AG04449 (cell line): ENCODE results near the gene PIEZO2.

Experiments
- CTCF ChIA-PET: fragments of 350-600 bp; formaldehyde crosslinking; extraction: SDS; loops from one replicate; lab custom pipeline; 2021; ENCODE audit warnings: antibody characterized with exemption; lab: Yijun Ruan, JAX
- POLR2A ChIA-PET: fragments of 400-600, 350-600 bp; formaldehyde crosslinking; extraction: SDS; loops from one replicate; lab custom pipeline; 2020; ENCODE audit warnings: antibody characterized with exemption, inconsistent platforms; lab: Yijun Ruan, JAX
- DNase-seq: peaks from one replicate; pipeline ENCODE4 v3.0.0-alpha.2; 2010; ENCODE audit warnings: low read depth, low spot score
- H3K4me3 ChIP-seq: 2 replicates; pipeline ENCODE4 v1.5.1; 2011; ENCODE audit warnings: low read depth, mild to moderate bottlenecking, control low read depth, low read length
- TF ChIP-seq, protein P1 (sequence below): IDR thresholded peaks from one replicate; pipeline ENCODE4 v1.5.1; 2011; ENCODE audit warnings: mild to moderate bottlenecking, moderate library complexity, low read length, control low read depth, inconsistent platforms; ENCODE audit not compliant: insufficient read depth; ENCODE audit errors: missing control alignments

Gene PIEZO2

DNA sequence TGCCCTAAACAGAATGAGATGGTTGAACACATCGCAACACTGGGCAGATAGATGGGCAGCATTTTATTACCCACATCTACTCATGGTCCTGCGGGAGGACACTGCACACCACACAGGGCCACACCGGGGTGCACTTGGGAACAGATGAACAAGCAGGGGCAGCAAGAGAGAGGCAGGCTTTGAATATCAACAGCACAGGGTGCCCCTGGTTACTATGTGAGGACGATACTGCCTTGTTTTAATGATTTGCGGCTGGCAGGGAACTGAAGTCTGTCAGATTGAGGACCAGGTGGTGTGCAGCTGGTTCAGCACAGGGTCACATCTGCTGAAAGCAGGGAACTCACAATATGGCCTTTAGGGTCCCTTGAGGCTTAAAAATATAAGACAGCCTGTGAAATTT lies 195.7 kb downstream of the PIEZO2 start:
- TF ChIP-seq, protein P1, sequence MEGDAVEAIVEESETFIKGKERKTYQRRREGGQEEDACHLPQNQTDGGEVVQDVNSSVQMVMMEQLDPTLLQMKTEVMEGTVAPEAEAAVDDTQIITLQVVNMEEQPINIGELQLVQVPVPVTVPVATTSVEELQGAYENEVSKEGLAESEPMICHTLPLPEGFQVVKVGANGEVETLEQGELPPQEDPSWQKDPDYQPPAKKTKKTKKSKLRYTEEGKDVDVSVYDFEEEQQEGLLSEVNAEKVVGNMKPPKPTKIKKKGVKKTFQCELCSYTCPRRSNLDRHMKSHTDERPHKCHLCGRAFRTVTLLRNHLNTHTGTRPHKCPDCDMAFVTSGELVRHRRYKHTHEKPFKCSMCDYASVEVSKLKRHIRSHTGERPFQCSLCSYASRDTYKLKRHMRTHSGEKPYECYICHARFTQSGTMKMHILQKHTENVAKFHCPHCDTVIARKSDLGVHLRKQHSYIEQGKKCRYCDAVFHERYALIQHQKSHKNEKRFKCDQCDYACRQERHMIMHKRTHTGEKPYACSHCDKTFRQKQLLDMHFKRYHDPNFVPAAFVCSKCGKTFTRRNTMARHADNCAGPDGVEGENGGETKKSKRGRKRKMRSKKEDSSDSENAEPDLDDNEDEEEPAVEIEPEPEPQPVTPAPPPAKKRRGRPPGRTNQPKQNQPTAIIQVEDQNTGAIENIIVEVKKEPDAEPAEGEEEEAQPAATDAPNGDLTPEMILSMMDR: no peak
- ChIA-PET POLR2A (no interaction called here), CTCF (no interaction called here)
- H3K4me3 ChIP-seq: no peak overlapping the region
- no peak for DNase-seq

DNA sequence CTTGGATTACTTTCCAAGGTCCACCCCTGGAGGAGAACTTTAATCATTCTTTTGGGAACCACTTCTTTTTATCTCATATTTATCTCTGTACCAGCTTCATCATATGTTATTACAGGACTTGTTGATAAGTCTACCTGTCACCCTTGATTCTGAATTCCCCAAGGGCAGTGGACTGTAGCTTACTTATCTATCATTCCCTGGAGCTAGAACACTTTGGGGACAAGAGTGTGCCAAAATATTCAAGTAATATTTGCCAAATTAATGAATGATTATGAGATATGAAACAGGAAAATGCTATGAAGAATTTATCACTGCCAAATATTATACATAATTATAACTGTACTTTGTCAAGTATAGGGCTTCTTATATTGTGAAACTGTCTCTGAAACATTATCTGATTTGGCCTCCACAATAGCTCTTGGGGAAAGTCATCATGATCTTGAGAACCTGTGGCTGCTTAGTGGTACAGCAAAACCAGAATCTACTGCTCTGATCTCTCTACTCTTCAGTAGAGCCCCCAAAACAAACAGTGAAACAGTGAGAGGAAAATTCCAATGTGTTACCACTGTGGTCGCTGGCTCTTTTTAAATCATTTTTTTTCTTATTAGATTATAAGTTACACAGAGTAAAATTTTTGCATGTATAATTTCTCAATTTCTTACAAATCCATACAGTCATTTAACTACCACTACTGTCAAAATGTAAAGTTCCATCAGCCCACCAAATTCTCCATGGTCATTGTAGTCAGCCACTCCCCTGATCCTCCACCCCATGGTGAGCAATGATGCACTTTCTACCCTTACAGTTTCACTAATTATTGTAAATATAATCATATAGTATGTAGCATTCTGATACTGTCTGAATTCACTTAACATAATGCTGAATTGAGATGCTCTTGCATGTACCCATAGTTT lies 197.5 kb downstream of the PIEZO2 start:
- DNase-seq: no peak
- CTCF ChIA-PET: no interaction called here
- no peak overlapping the region for H3K4me3 ChIP-seq
- TF ChIP-seq, protein P1: no peak
- POLR2A ChIA-PET: no interaction called here

DNA sequence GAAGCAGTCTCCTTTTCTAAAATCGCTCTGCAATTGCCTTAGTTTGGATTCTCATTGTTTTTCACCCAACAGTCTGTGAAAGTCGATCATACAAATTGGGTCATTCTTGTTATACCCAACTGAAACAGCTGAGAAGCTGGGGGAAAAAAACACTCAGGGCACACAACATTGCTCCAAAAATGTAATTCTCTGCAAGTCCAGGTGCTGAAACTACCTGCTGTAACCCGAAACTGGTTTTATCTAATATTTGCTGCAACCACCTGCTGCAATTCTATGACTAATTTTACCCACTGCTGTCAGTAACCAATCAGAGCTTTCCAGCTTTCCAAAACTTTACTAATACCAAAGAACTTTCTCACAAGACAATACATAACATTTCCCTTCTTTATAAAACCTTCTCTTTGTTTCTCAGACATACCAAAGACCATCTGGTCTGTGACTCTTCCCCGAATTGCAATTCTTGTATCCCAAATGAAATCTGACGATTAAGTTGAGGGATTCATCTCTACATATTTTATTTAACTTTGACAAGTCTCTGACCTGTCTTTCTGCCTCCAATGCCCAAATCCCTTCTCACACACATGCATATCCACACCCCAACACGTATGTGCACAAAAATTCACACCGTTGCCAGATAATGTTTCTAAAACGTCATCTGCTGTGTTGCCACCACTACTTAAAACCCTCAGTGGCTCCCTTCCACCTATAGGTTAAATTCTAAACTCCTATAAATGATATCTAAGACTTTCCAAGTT lies 198.3 kb downstream of the PIEZO2 start:
- ChIA-PET CTCF (no interaction called here), POLR2A (no interaction called here)
- no peak overlapping the region for H3K4me3 ChIP-seq
- DNase-seq: no peak
- TF ChIP-seq, protein P1: no peak

DNA sequence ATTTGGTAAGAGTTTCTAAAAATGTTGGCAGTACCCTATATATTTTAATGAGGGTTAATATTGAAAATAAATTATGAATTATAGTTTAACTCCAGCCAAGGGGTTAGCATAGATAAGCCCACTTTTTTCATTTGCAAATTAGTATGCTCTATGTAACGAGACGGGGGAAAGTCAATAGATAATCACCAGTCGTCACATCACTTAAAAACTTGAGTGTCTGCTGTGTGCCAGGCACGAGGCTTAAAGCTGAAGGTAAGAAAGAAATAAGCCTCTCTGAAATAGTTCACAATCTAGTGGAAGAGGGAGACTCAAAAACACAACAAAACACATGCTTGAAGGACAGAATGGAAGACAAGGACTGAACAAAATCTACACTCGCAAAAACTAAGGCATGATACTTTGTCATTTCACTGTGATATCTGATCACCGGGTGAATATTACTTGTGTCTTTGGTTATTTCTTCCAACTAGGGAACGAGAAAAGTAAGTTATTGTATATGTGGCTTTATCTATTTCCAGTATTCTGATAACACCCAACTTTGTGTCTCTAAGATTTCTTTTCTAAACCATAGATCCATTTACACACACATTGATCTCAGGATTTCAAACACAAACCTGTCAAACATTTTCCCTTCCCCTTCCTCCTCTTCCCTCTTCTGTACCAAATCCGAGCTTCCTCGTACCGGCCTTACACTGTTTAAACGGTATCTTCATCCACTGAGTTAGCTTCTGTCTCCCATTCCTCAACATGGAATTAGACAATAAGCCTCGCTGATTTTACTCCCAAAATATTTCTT lies 199.1 kb downstream of the PIEZO2 start:
- POLR2A ChIA-PET: no interaction called here
- no peak for DNase-seq
- no peak overlapping the region for H3K4me3 ChIP-seq
- TF ChIP-seq, protein P1: no peak
- CTCF ChIA-PET: no interaction called here

DNA sequence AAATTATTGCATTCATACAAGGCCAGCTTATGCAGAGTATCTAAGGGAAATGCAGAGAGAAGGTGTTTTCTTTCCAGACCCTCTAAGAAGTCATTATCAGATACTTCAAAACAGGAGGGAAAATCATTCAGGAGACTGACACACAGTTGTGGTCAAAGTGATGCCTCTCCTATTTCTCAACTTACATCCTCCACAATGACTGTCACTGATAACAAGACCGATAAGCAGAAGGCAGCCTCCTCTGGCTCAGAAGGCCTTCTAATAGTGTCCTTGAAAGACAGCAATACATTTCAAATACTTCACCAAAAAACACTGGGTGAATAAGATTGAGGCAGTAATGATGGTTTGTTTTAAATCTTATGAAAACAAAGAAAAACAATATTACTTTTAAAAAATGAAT lies 199.7 kb downstream of the PIEZO2 start:
- POLR2A ChIA-PET: no interaction called here
- DNase-seq: no peak
- TF ChIP-seq, protein P1: no peak
- CTCF ChIA-PET: no interaction called here
- no peak overlapping the region for H3K4me3 ChIP-seq
